Activated T-cell treated with anti-CD3 and anti-CD28 coated beads, Interleukin-2, amount 50 U/mL, for 72 hours (primary cell): ENCODE data around the gene TAF1A. TPM values are rescaled to one million over a fixed set of nuclear protein-coding genes. Genes with fewer than 3 reads are reported as not detected.

Source experiments
- ATAC-seq, 2 donors: fragments of 150-1000 bp; cut with Tn5 transposase; replicated peaks in 1 of 2; 2 replicates each; pipeline ENCODE4 v1.10.0; 2021; ENCODE audit warnings: moderate library complexity in 2 of 2, mild to moderate bottlenecking in 1 of 2
- DNase-seq, 2 donors: peaks; one replicate each; pipeline ENCODE4 v3.0.0; 2021 to 2022; ENCODE audit warnings: mixed read lengths in 1 of 2
- H3K27ac Mint-ChIP-seq: one replicate; pipeline ENCODE4 v1.8.0; 2022; ENCODE audit warnings: mild to moderate bottlenecking, moderate library complexity, mixed read lengths
- H3K27me3 Mint-ChIP-seq: one replicate; pipeline ENCODE4 v1.8.0; 2022; ENCODE audit warnings: low read depth, mixed read lengths
- H3K36me3 Mint-ChIP-seq, 2 donors: one replicate each; pipeline ENCODE4 v1.8.0; 2022; ENCODE audit warnings: mixed read lengths in 2 of 2, mild to moderate bottlenecking in 1 of 2; ENCODE audit not compliant: insufficient read depth in 2 of 2
- H3K4me1 Mint-ChIP-seq: one replicate; pipeline ENCODE4 v1.8.0; 2022; ENCODE audit warnings: low read depth, mixed read lengths
- H3K4me3 Mint-ChIP-seq, 2 donors: one replicate each; pipeline ENCODE4 v1.8.0; 2022; ENCODE audit warnings: mild to moderate bottlenecking in 2 of 2, mixed read lengths in 2 of 2, moderate library complexity in 2 of 2
- H3K9me3 Mint-ChIP-seq, 2 donors: one replicate each; pipeline ENCODE4 v1.8.0; 2022; ENCODE audit warnings: mixed read lengths in 2 of 2
- total RNA-seq, 2 donors: library from RNA; stranded (reverse); gene quantifications; one replicate each; pipeline ENCODE4 v1.2.3, GENCODE V29; 2022

The TAF1A gene
- 10 to 100 TPM; 12.0 to 15.1 TPM for total RNA-seq

DNA sequence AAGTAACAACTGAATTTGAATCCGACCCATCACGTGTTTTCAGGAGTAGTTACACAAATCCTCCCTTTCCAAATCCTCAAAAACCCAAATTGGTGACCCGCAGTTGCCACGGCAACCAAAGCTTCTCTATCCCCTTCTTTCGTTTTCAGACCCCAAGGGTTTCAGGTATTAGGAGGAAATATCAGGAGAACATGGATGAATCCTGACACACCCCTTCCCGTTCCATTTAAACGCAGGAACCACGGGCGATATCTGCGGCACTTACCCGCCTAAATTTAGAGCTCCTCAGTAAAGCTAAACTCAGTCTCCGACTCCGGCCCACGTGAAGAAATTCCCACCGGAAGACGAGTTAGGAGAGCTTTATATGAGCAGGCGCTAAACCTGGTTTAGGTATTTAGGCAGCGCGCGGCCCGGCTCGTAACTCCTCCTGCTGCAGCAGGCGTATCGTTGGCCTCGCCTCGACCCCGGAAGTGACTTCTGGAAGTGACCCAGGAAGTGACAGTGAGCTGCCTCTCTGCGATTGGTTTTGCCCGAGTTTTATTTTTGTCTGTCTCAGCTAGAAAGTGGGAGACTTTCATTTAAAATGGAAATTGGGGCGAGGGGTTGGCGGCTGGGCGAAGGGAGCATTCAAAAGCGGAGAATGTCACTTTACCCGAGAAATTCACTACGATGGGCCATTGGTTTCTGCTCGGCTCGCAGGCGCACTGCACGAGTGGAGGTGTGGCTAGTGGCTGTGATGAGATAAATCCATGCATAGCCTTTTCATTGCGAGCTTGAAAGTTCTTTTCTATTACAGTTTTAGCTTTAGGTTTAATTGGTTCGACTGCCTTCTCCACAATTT, at the start of gene TAF1A:
Gene TAF1A (minus strand): TSS at position 472 of the 841 bp plus-strand sequence.
- Mint-ChIP-seq H3K27me3 (no peaks in the 10 kb centered on the region), H3K4me1 (peaks cover 58% of the 10 kb centered on the region), H3K4me3 (peak within 1 kb of the TSS; percentile 95 to 98), H3K9me3 (no peaks in the 10 kb centered on the region), H3K27ac (peak within 1 kb of the TSS; percentile 99), H3K36me3 (peaks cover 5 to 19% of the 10 kb centered on the region in 2 donors)
- ATAC-seq (peak; percentile 99), DNase-seq (peak; percentile 84 to 90)

DNA sequence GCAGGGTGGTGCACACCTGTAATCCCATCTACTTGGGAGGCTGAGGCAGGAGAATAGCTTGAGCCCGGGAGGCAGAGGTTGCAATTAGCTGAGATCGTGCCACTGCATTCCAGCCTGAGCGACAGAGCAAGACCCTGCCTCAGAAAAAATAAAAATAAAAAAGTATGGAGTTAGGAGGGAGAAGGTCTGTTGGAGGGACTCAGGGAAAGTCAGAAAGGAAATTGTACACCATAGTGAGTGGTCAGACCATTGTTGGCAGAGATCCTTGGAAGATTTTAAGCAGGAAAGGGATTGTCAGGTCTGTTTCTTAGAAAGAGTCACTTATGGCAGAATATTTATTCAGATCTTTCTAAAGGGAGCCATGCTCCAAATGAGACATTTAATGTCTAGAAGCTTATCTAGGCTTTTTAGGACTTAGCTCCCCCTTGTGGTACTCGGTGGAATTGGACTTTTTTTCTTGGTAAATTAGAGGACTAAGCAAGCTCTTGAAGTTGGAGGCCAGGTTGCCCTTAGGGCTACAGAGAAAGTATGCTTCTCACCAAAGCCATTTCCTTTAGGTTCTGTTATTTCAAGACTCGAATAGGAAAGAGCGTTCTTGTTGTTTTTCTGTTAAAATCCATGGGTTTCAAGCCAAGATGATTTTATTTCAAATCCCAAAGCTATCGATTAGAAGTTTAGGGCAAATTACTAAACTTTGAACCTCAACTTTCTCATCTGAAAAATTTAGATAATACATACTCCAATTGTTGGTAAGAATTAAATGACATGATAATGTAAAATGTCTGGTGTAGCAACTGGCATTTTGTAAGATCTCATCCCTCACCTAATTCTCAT, 44.7 kb upstream of the TAF1A start:
- H3K36me3 Mint-ChIP-seq: peaks cover 2 to 16% of the 10 kb centered on the region in 2 donors
- H3K4me3 Mint-ChIP-seq: no peak overlapping the region
- DNase-seq (peak; percentile 64 to 82), ATAC-seq (peak; percentile 69 to 78)
- H3K4me1 Mint-ChIP-seq: no peaks in the 10 kb centered on the region
- no peaks in the 10 kb centered on the region for H3K27me3 Mint-ChIP-seq
- H3K27ac Mint-ChIP-seq: no peak overlapping the region
- no peaks in the 10 kb centered on the region for H3K9me3 Mint-ChIP-seq

DNA sequence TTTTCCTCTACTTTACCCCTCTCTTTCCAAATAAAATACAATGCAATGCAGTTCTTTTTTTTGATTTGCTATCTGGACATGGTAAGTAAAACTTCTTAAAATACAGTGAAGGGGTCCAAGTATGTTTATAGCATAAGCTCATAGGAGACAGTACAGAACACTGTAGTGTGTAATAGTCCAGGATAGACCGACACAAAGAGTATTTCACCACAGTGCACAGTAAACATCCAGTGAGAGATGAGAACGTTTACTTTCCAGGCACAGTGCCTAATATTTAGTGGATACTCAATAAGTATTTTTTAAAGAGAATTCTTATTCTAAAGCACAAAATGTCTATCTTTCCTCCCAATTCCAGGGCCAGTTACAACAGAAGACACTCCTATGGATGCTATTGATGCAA, 43.0 kb upstream of the TAF1A start:
- Mint-ChIP-seq H3K9me3 (no peaks in the 10 kb centered on the region), H3K4me3 (no peak overlapping the region), H3K4me1 (no peaks in the 10 kb centered on the region), H3K27ac (no peak overlapping the region), H3K27me3 (no peaks in the 10 kb centered on the region), H3K36me3 (peaks cover 2 to 23% of the 10 kb centered on the region in 2 donors)
- ATAC-seq (no peak), DNase-seq (no peak)

DNA sequence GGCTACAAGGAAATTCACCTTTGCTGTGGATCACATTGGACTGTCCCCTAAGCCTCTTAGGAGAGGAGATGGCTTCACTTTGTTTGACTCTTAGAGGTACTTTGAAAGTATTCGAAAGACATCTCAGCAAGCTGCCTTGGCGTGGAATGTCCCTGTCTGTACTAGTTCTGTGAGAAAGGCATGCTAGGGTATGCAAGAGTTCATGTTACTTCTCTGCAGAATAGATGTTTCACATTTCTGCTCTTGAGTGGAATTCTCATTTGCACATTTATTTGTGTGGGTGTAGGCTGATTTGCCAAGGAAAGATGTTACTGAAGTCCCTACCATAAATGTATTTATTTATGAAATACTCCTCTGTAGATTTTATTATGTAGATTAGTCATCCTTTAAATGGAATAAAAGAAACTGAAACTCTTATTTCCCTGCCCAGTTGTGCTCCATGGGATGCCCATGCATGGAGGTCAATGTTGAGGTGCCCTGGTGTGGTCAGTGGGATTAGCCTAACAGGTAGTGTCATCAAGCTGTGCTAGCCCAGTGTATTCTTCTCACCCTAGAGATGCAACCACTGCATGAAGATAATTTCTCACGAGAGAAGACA, 42.0 kb upstream of the TAF1A start:
- DNase-seq (no peak), ATAC-seq (no peak)
- Mint-ChIP-seq H3K36me3 (peaks cover 2 to 24% of the 10 kb centered on the region in 2 donors), H3K9me3 (no peaks in the 10 kb centered on the region), H3K27ac (no peak overlapping the region), H3K4me1 (no peaks in the 10 kb centered on the region), H3K27me3 (no peaks in the 10 kb centered on the region), H3K4me3 (no peak overlapping the region)

DNA sequence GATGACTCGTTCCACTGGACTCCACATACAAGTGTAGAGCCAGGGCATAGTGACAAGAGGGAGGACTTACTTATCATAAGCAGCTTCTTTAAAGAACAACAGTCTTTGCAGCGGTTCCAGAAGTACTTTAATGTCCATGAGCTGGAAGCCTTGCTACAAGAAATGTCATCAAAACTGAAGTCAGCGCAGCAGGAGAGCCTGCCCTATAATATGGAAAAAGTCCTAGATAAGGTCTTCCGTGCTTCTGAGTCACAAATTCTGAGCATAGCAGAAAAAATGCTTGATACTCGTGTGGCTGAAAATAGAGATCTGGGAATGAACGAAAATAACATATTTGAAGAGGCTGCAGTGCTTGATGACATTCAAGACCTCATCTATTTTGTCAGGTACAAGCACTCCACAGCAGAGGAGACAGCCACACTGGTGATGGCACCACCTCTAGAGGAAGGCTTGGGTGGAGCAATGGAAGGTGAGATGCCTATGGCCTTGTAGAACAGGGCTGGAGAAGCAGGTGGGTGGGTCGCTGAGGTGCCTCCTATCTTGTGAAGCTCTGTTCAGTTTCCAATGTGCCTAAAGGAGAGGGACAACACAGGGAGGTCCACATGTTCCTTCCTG, 40.3 kb upstream of the TAF1A start:
- H3K4me1 Mint-ChIP-seq: no peaks in the 10 kb centered on the region
- H3K27ac Mint-ChIP-seq: no peak overlapping the region
- no peaks in the 10 kb centered on the region for H3K9me3 Mint-ChIP-seq
- no peak for ATAC-seq
- no peaks in the 10 kb centered on the region for H3K27me3 Mint-ChIP-seq
- DNase-seq: no peak
- H3K36me3 Mint-ChIP-seq: peaks cover 2 to 23% of the 10 kb centered on the region in 2 donors
- H3K4me3 Mint-ChIP-seq: no peak overlapping the region

DNA sequence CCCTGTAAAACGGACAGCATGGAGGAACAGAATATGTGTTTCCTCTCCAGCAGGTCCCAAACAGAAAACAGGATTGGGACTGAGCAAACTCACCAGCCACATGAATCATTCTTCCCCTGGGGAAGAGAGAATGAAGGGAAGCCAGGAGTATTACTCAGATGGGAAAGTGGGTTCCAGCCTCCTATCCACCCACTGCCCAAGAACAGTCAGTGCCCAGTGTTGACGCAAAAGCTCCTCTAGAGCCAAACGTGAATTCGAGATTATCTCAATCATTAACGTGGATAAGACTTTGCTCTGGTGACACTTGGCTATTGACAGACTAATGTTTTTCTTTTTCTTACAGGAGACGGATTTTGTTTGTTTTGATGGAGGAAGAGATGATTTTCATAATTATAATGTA, 37.5 kb upstream of the TAF1A start:
- H3K36me3 Mint-ChIP-seq: peaks cover 4 to 19% of the 10 kb centered on the region in 2 donors
- no peak for ATAC-seq
- no peaks in the 10 kb centered on the region for H3K9me3 Mint-ChIP-seq
- no peak overlapping the region for H3K27ac Mint-ChIP-seq
- no peak overlapping the region for H3K4me3 Mint-ChIP-seq
- no peak for DNase-seq
- no peaks in the 10 kb centered on the region for H3K4me1 Mint-ChIP-seq
- H3K27me3 Mint-ChIP-seq: no peaks in the 10 kb centered on the region

DNA sequence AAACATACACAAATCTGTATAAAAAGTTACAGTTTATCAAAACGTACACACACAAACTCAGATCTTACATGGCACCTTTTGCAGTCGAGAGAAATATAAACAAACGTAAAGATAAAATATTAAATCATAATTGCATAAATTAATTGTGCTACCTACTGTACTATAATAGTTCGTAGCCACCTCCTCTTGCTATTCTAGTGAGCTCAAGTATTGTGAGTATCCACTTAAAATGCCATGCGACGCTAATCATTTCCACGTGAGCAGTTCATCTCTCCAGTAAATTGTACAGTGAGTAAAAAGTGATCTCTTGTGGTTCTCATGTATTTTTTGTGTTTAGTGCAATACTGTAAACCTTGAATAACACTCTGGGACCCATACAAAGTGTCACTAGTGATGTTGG, 34.5 kb upstream of the TAF1A start:
- H3K36me3 Mint-ChIP-seq: peaks cover 4 to 18% of the 10 kb centered on the region in 2 donors
- no peaks in the 10 kb centered on the region for H3K9me3 Mint-ChIP-seq
- no peaks in the 10 kb centered on the region for H3K27me3 Mint-ChIP-seq
- no peak for DNase-seq
- H3K4me3 Mint-ChIP-seq: no peak overlapping the region
- peaks cover 22% of the 10 kb centered on the region for H3K4me1 Mint-ChIP-seq
- ATAC-seq: no peak
- no peak overlapping the region for H3K27ac Mint-ChIP-seq

DNA sequence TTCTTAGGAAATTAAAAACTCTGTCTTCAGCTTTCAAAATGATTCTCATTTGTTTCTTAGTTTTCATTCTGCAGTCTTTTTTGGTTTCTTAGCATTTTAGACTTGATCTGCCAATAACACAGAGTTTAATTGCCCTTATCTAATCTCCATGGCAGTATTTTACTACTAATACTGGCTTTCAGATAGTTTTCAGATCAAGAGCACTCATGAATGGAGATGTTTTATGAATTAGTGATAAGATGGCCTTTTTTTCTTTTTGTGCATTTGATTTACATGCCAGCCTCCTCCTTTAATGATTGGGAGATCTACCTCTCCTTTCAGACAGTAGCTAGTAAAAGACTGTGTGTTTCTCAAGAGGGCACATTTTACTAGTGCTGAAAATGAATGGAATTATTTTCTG, 33.7 kb upstream of the TAF1A start:
- peaks cover 4 to 14% of the 10 kb centered on the region in 2 donors for H3K36me3 Mint-ChIP-seq
- H3K27me3 Mint-ChIP-seq: no peaks in the 10 kb centered on the region
- no peaks in the 10 kb centered on the region for H3K9me3 Mint-ChIP-seq
- no peak for ATAC-seq
- DNase-seq: no peak
- H3K4me3 Mint-ChIP-seq: no peak overlapping the region
- peaks cover 28% of the 10 kb centered on the region for H3K4me1 Mint-ChIP-seq
- H3K27ac Mint-ChIP-seq: no peak overlapping the region

DNA sequence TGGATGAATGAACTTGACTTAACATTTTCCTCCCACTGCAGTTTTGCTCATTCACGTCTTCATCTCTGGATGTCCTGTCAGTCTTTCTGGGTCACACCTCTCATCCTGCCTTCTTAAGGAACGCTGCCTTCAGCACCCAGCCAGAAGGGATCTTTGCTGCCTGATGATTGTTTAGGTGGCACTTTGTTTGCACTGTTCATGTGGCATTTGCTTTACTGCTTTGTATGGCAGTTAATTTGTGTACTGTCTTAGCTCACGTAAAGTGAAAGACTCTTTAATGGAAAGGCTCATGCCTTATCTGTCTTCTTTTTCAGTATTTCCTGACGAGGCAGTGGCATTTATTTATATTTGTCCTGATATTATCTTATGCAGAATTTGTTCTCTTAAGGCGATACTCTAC, 33.0 kb upstream of the TAF1A start:
- Mint-ChIP-seq H3K36me3 (peaks cover 2 to 11% of the 10 kb centered on the region in 2 donors), H3K9me3 (no peaks in the 10 kb centered on the region), H3K4me1 (peaks cover 28% of the 10 kb centered on the region), H3K4me3 (no peak overlapping the region), H3K27ac (no peak overlapping the region), H3K27me3 (no peaks in the 10 kb centered on the region)
- DNase-seq (no peak), ATAC-seq (no peak)

DNA sequence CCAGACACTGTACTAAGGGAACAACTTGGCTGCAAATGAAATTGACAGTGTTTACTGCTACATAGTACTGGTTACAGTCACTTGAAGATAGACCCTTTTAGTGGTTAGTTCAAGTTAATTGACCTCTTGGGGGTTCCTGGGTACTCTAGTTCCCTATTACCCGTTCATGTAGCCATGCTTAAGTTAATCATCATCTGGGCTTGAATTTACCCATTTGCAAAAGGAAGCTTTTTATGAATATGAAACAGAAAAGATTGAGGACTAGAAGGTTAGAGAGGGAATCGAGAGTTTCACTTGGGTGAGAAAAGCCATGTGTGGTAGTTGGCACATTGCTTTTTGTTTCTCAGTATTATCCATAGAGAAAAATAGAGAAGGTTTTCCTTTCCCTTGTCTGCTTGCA, 30.8 kb upstream of the TAF1A start:
- peak overlapping the region in 1 of 2 donors; percentile 42 for H3K4me3 Mint-ChIP-seq
- H3K4me1 Mint-ChIP-seq: peaks cover 28% of the 10 kb centered on the region
- no peaks in the 10 kb centered on the region for H3K9me3 Mint-ChIP-seq
- no peak for ATAC-seq
- peaks cover 1% of the 10 kb centered on the region for H3K27me3 Mint-ChIP-seq
- no peak for DNase-seq
- peak overlapping the region; percentile 51 for H3K27ac Mint-ChIP-seq
- peaks cover 2 to 3% of the 10 kb centered on the region in 2 donors for H3K36me3 Mint-ChIP-seq

DNA sequence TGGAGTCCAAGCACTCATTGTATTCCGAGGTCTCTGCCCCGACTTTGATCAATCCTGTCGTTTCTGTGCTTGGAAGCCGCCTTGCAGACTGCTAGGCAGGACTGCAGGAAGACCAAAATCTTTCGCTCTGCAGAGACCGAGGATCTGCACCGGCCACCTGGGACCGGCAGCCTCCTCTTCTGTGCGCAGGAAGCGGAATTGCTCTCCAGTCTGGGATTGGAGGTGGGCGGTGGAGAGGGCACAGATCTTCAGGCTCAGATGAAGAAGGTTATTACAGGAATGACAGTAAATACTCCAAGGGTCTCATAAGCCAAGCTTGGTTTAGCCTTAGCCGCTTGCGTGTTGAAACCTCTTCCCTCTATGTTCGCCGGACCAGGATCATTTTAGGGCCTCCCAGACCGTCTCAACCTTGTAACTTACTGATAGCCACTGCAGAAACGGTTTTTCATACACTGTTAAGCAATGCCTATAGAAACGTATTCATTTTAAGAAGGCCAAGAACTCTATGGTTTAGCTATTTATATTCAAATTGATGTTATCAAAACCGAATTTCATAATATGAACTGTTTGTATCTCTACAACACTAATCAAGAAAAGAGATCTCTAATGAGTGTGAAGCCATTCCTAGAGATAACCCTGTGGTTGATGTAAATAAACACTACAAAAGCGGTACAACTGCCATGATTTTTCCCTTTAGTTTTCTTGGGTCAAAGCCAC, 29.3 kb upstream of the TAF1A start:
- H3K4me3 Mint-ChIP-seq: peak overlapping the region; percentile 87 to 90
- H3K36me3 Mint-ChIP-seq: peaks cover 2 to 3% of the 10 kb centered on the region in 2 donors
- peaks cover 8% of the 10 kb centered on the region for H3K27me3 Mint-ChIP-seq
- no peaks in the 10 kb centered on the region for H3K9me3 Mint-ChIP-seq
- ATAC-seq (no peak), DNase-seq (peak; percentile 9 to 24)
- peak overlapping the region; percentile 91 for H3K27ac Mint-ChIP-seq
- H3K4me1 Mint-ChIP-seq: peaks cover 28% of the 10 kb centered on the region
